ENCODE results near the gene IZUMO1.
"Not testable (repeated sequence)": the region's sequence is repeated elsewhere in the genome, so short reads cannot be mapped to it uniquely, and the experiment has no call there.

Gene IZUMO1

GRCh38 chr19:48737360-48737998 lies 9.2 kb downstream of the IZUMO1 start:
- no peak for DNase-seq (ENCODE audit: low read depth)

GRCh38 chr19:48735031-48735615 lies 11.6 kb downstream of the IZUMO1 start:
- DNase-seq (ENCODE audit: low read depth), result no peak

GRCh38 chr19:48734625-48735024 lies 12.1 kb downstream of the IZUMO1 start:
- DNase-seq (ENCODE audit: low read depth), result no peak

- DNase-seq (ENCODE audit: low read depth), result no peak
Observed at GRCh38 chr19:48731452-48731851, 15.3 kb downstream of the IZUMO1 start.

- DNase-seq (ENCODE audit: low read depth), result no peak
Observed at GRCh38 chr19:48728911-48729664, 17.6 kb downstream of the IZUMO1 start.

- DNase-seq (ENCODE audit: low read depth), result no peak
Observed at GRCh38 chr19:48726556-48726955, 20.2 kb downstream of the IZUMO1 start.

- DNase-seq (ENCODE audit: low read depth), result no peak
Observed at GRCh38 chr19:48724796-48725753, 21.6 kb downstream of the IZUMO1 start.

- no peak for DNase-seq (ENCODE audit: low read depth)
Observed at GRCh38 chr19:48722196-48722708, 24.5 kb downstream of the IZUMO1 start.

GRCh38 chr19:48720613-48721296 lies 26.0 kb downstream of the IZUMO1 start:
- DNase-seq (ENCODE audit: low read depth), result peak; percentile 75

- DNase-seq (ENCODE audit: low read depth), result no peak
Observed at GRCh38 chr19:48720251-48720612, 26.5 kb downstream of the IZUMO1 start.

- DNase-seq (ENCODE audit: low read depth), result no peak
Observed at GRCh38 chr19:48719263-48720171, 27.2 kb downstream of the IZUMO1 start, which contains the start of gene MAMSTR. MAMSTR (minus strand) TSS chr19:48719725; CDS start chr19:48719031, 694 bp downstream.

GRCh38 chr19:48718711-48719231 lies 27.9 kb downstream of the IZUMO1 start:
- no peak for DNase-seq (ENCODE audit: low read depth)

- not testable (repeated sequence) for DNase-seq (ENCODE audit: low read depth)
Observed at GRCh38 chr19:48718106-48718505, 28.6 kb downstream of the IZUMO1 start.

- DNase-seq (ENCODE audit: low read depth), result no peak
Observed at GRCh38 chr19:48716562-48717291, 30.0 kb downstream of the IZUMO1 start.

GRCh38 chr19:48715681-48716171 lies 31.0 kb downstream of the IZUMO1 start:
- no peak for DNase-seq (ENCODE audit: low read depth)

GRCh38 chr19:48714759-48715675 lies 31.7 kb downstream of the IZUMO1 start:
- DNase-seq (ENCODE audit: low read depth), result no peak

- peak; percentile 95 for DNase-seq (ENCODE audit: low read depth)
Observed at GRCh38 chr19:48713864-48714755, 32.6 kb downstream of the IZUMO1 start.

All from stimulated activated CD8-positive, alpha-beta memory T cell treated with anti-CD3 and anti-CD28 coated beads, Interleukin-15, amount 100 ng/mL, for 1 hour (primary cell).